Testis (tissue), 2 donors: ENCODE measurements around the gene GRAMD1B.

Source experiments
- CTCF ChIP-seq, 3 experiments: fragments of 450-650 bp in 2 of 3; fragments of 200-600 bp in 1 of 3; sonication (generic) in 1 of 3; IDR thresholded peaks; one replicate each; pipeline ENCODE4 v1.5.1; 2016 to 2019; ENCODE audit warnings: antibody characterized with exemption in 3 of 3, mild to moderate bottlenecking in 2 of 3, moderate library complexity in 1 of 3
- POLR2A ChIP-seq: fragments of 450-650 bp; IDR thresholded peaks from one replicate; pipeline ENCODE4 v1.6.1; 2017; ENCODE audit warnings: antibody characterized with exemption, mild to moderate bottlenecking, moderate library complexity

- no peak for TF ChIP-seq CTCF (IDR thresholded peaks at IDR 0.05)
- no peak for TF ChIP-seq POLR2A
These were observed 24.9 kb upstream of the GRAMD1B start for GRCh38 chr11:123405123-123405592.
